PC-9 (cell line): ENCODE results near the gene WNK1.

Source experiments
- EZH2 ChIP-seq: fragments of 200-600 bp; sonication (generic); IDR thresholded peaks from 2 replicates; pipeline ENCODE4 v1.8.0; 2017; ENCODE audit warnings: antibody characterized with exemption, low read depth
- TF ChIP-seq, protein P1 (sequence below): fragments of 200-600 bp; sonication (generic); conservative IDR thresholded peaks from 2 replicates; pipeline ENCODE4 v1.6.1; 2017; ENCODE audit warnings: mixed run types, antibody characterized with exemption, mild to moderate bottlenecking, moderate library complexity

DNA sequence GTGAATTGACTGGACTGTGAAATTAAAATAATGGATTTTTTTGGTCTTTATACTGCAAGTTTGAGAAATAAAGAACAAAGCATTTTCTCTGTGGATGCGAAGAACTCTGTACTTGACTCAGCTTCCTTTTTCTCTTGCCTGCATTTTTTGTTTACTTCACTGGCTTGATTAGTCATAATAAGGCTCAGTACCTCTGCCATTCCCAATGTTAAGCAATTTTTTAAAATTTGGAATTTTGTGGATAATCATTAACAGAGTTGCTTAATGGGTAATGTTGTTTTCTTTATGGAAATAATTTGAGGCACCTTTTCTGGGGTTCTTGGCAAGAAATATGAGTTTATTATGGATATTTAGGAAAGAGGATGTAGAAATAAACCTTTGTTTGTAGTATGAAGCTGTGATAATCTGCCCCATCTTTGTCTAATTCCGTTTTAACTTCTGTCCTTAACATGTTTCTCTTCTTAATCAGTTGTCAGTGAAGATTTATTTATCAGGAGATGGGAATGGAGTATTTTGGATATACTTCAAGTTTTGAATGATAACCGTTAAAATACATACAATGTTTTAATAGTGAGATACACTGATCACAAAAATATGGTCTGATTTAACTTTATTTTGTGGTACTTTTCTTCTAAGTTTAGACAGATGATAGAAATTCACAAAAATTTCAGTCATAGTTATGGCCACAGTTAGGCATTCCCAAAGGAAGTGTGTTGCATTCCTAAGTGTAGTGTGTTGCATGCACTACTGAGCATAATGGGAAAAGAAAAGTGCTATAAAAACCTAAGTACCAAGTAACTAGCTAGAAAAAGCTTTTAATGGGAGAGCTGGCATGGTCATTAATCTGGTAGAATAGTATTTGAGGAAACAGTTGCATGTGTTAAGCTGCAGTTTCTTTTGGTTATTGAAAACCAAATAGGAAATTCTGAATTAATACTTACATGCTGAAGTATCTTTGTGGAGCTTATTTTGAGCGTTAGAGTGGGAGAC is 27.7 kb downstream of the WNK1 start:
- TF ChIP-seq, protein P1, sequence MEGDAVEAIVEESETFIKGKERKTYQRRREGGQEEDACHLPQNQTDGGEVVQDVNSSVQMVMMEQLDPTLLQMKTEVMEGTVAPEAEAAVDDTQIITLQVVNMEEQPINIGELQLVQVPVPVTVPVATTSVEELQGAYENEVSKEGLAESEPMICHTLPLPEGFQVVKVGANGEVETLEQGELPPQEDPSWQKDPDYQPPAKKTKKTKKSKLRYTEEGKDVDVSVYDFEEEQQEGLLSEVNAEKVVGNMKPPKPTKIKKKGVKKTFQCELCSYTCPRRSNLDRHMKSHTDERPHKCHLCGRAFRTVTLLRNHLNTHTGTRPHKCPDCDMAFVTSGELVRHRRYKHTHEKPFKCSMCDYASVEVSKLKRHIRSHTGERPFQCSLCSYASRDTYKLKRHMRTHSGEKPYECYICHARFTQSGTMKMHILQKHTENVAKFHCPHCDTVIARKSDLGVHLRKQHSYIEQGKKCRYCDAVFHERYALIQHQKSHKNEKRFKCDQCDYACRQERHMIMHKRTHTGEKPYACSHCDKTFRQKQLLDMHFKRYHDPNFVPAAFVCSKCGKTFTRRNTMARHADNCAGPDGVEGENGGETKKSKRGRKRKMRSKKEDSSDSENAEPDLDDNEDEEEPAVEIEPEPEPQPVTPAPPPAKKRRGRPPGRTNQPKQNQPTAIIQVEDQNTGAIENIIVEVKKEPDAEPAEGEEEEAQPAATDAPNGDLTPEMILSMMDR: no peak
- no peak for TF ChIP-seq EZH2
